K562 (cell line): ENCODE measurements around the gene NALCN. TPM values are rescaled to one million over a fixed set of nuclear protein-coding genes. Genes with fewer than 3 reads are reported as not detected.

Experiments
- ATAC-seq: fragments of 200-7000 bp; cut with Tn5 transposase; 3 replicates; pipeline ENCODE4 v1.9.1; 2020; ENCODE audit warnings: moderate library complexity
- BruUV-seq: library from RNA; stranded (reverse); fragments of 400-500 nt; replicated peaks from 2 replicates; lab custom pipeline; 2021; lab: Mats Ljungman, UMichigan
- CTCF ChIA-PET: fragments of 300-600 bp; formaldehyde crosslinking; extraction: SDS; loops from one replicate; lab custom pipeline; 2021; ENCODE audit warnings: low intra/inter-chr PET ratio; lab: Yijun Ruan, JAX
- POLR2A ChIA-PET: fragments of 300-600, 350-650 bp; sonication (Branson Sonifier 250); formaldehyde crosslinking; extraction: SDS; loops from one replicate; lab custom pipeline; 2021; ENCODE audit warnings: antibody characterized with exemption, inconsistent platforms; lab: Yijun Ruan, JAX
- DNase-seq, 4 experiments: peaks; one replicate each; pipeline versions ENCODE4 v3.0.0 to v3.0.0-alpha.2; 2011 to 2018; ENCODE audit warnings: low spot score in 3 of 4, mixed read lengths in 3 of 4; ENCODE audit errors: extremely low read depth in 1 of 4
- FAIRE-seq: peaks from 2 replicates; lab custom pipeline; 2011; peaks lifted over from hg19 to GRCh38; lab: Jason Lieb, UNC
- H2AFZ ChIP-seq: 2 replicates; pipeline ENCODE4 v1.6.0; 2011; ENCODE audit warnings: low read depth, low read length, control low read depth, inconsistent platforms
- H3K27ac ChIP-seq: fragments of 200-600 bp; 3 replicates; pipeline ENCODE4 v1.8.0; 2011; ENCODE audit warnings: low read depth, mild to moderate bottlenecking, control low read depth, inconsistent platforms, low read length, moderate library complexity, mixed read lengths; ENCODE audit errors: extremely low read depth
- H3K27me3 ChIP-seq, 2 experiments: fragments of 300-600 bp in 1 of 2; 2 replicates in 1 of 2; 3 replicates in 1 of 2; pipeline versions ENCODE4 v1.6.0 to v1.8.0; 2011; ENCODE audit warnings: inconsistent platforms in 2 of 2, low read length in 2 of 2, mild to moderate bottlenecking in 1 of 2, mixed read lengths in 1 of 2, moderate library complexity in 1 of 2; ENCODE audit not compliant: control insufficient read depth in 2 of 2, insufficient read depth in 2 of 2
- H3K36me3 ChIP-seq: fragments of 300-600 bp; 3 replicates; pipeline ENCODE4 v1.8.0; 2011; ENCODE audit warnings: mild to moderate bottlenecking, low read length, inconsistent platforms; ENCODE audit not compliant: control insufficient read depth, insufficient read depth
- H3K4me1 ChIP-seq, 2 experiments: fragments of 200-600 bp in 1 of 2; replicated peaks in 1 of 2; 2 replicates in 1 of 2; 3 replicates in 1 of 2; pipeline versions ENCODE4 v1.5.1 to v1.8.0; 2011; ENCODE audit warnings: inconsistent platforms in 2 of 2, low read length in 2 of 2, mild to moderate bottlenecking in 1 of 2, mixed read lengths in 1 of 2, moderate library complexity in 1 of 2; ENCODE audit not compliant: control insufficient read depth in 2 of 2, insufficient read depth in 2 of 2
- H3K4me2 ChIP-seq: 2 replicates; pipeline ENCODE4 v1.6.1; 2011; ENCODE audit warnings: low read length, control low read depth, inconsistent platforms, mixed read lengths; ENCODE audit not compliant: insufficient read depth
- H3K4me3 ChIP-seq: fragments of 200-600 bp; sonication (generic), shearing (Covaris generic); 2 replicates; pipeline ENCODE4 v1.5.1; 2016; ENCODE audit warnings: control low read depth, inconsistent platforms
- H3K79me2 ChIP-seq: fragments of 200-600 bp; 3 replicates; pipeline ENCODE4 v1.8.0; 2011; ENCODE audit warnings: low read length, inconsistent platforms; ENCODE audit not compliant: control insufficient read depth, insufficient read depth
- H3K9ac ChIP-seq, 2 experiments: 2 replicates each; pipeline versions ENCODE4 v1.6.0 to v1.6.1; 2011; ENCODE audit warnings: low read depth in 2 of 2, low read length in 2 of 2, control low read depth in 1 of 2, inconsistent platforms in 1 of 2, mild to moderate bottlenecking in 1 of 2, mixed read lengths in 1 of 2; ENCODE audit not compliant: insufficient read depth in 1 of 2
- H3K9me1 ChIP-seq: one replicate; pipeline ENCODE4 v1.6.0; 2011; ENCODE audit warnings: inconsistent platforms, mild to moderate bottlenecking, low read length, moderate library complexity; ENCODE audit not compliant: control insufficient read depth, insufficient read depth
- H3K9me3 ChIP-seq: replicated peaks from 2 replicates; pipeline ENCODE4 v1.5.1; 2011; ENCODE audit warnings: low read depth, low read length, inconsistent platforms; ENCODE audit not compliant: control insufficient read depth, insufficient read depth
- H4K20me1 ChIP-seq: replicated peaks from 2 replicates; pipeline ENCODE4 v1.6.1; 2011; ENCODE audit warnings: low read length, inconsistent platforms, mixed read lengths; ENCODE audit not compliant: control insufficient read depth, insufficient read depth
- CC2D1A ChIP-seq: fragments of 450-650 bp; IDR thresholded peaks from 2 replicates; pipeline ENCODE4 v1.6.1; 2017; ENCODE audit warnings: mild to moderate bottlenecking
- CREB3 ChIP-seq: fragments of 450-650 bp; conservative IDR thresholded peaks from 2 replicates; pipeline ENCODE4 v1.6.1; 2016; ENCODE audit warnings: missing genetic modification characterization, low read depth, mild to moderate bottlenecking, missing compliant biosample characterization, moderate library complexity
- CSDE1 ChIP-seq, 2 experiments: fragments of 450-650 bp; IDR thresholded peaks; 2 replicates each; pipeline ENCODE4 v1.6.1; 2016; ENCODE audit warnings: mild to moderate bottlenecking in 1 of 2
- MCM3 ChIP-seq: fragments of 450-650 bp; IDR thresholded peaks from 2 replicates; pipeline ENCODE4 v1.6.1; 2016
- NFE2 ChIP-seq: IDR thresholded peaks from 2 replicates; pipeline ENCODE4 v1.6.1; 2014; ENCODE audit warnings: antibody characterized with exemption, low read depth
- POLR3G ChIP-seq: IDR thresholded peaks from 2 replicates; pipeline ENCODE4 v1.6.1; 2011; ENCODE audit not compliant: insufficient read length, insufficient replicate concordance; ENCODE audit errors: extremely low read depth
- TAL1 ChIP-seq: fragments of 450-650 bp; IDR thresholded peaks from 2 replicates; pipeline ENCODE4 v1.6.1; 2016; ENCODE audit warnings: mild to moderate bottlenecking
- WGBS: fragments of 100-300 bp; shearing (Covaris generic); methylation state at CpG from one replicate; pipeline ENCODE4 v1.1.6; 2016; ENCODE audit warnings: low coverage, mixed read lengths; ENCODE audit not compliant: insufficient coverage; ENCODE audit errors: missing lambda C conversion rate; 5-methylcytosine and 5-hydroxymethylcytosine counted together
- in situ Hi-C: fragments of 300-500 bp; cut with MboI; formaldehyde crosslinking; loops from 4 replicates; pipeline ENCODE4 v1.15.0; 2018; ENCODE audit warnings: inconsistent platforms, mixed read lengths
- intact Hi-C: fragments of 100-400 bp; cut with micrococcal nuclease; formaldehyde crosslinking; loops from 2 replicates; pipeline ENCODE4 v1.14.2; 2022
- polyA plus RNA-seq, 8 experiments: library from polyadenylated mRNA; depleted of rRNA in 4 of 8; stranded (reverse) in 5 of 8; unstranded in 3 of 8; fragments of >200 nt; fragmentation: Nextera tagmentation in 2 of 8; fragmentation: Illumina TruSeq in 1 of 8; extraction: Ambion mirVana in 2 of 8; extraction: Trizol in 1 of 8; gene quantifications; 2 replicates each; pipeline versions ENCODE4 v1.2.1 to v1.2.3, GENCODE V29; 2011 to 2014; ENCODE audit warnings: inconsistent platforms in 1 of 8, missing spikeins in 1 of 8
- total RNA-seq, 7 experiments: library from RNA; depleted of rRNA in 6 of 7; stranded (reverse); fragments of >200 nt in 6 of 7; fragmentation: Illumina TruSeq in 2 of 7; extraction: Trizol in 2 of 7; gene quantifications; 2 replicates each; pipeline versions ENCODE4 v1.2.1 to v1.2.3, GENCODE V29; 2011 to 2021; ENCODE audit warnings: low replicate concordance in 1 of 7
- TF ChIP-seq, protein P1 (sequence below): fragments of 450-650 bp; IDR thresholded peaks from 2 replicates; pipeline ENCODE4 v1.6.1; 2016; ENCODE audit warnings: low read depth

Gene NALCN
- total and polyA plus RNA-seq, 9 of the 15 experiments (the other 6 are each of a cell fraction or from before 2014, with no cell fraction given), result not detected

DNA sequence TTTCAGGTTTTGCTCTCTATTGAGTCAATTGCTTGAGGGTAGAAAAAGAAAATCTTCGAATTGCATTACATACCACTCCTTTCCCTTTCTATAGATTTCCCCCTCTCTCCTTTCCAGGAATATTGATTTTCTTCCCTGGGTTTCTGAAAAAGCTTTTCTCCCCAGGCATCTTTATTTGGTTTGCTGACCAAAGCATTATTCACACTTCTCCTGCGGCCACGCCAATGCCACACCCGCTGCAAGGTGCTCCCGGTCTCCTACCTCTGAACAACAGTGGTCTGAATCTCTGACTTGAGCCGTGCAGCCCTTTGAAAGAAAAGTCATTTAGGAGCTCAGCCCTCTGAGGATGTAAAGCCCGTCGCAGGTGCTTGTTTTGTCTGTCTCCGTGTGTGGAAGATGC, 390.8 kb downstream of the NALCN start:
- H3K4me1 ChIP-seq, result no peaks in the 10 kb centered on the region
- ATAC-seq, result no peak
- no peaks in the 10 kb centered on the region; a peak in 1 of 5 replicates for H3K27me3 ChIP-seq
- no peak overlapping the region for H3K9ac ChIP-seq
- in situ Hi-C loops, result no loop called here
- no peaks in the 10 kb centered on the region for H4K20me1 ChIP-seq
- CTCF ChIA-PET, result no interaction called here
- H3K79me2 ChIP-seq, result no peaks in the 10 kb centered on the region
- no peak for DNase-seq
- H2AFZ ChIP-seq, result no peak overlapping the region
- BruUV-seq, result no TSS peak
- POLR2A ChIA-PET, result no interaction called here
- no peak overlapping the region for H3K27ac ChIP-seq
- no peaks in the 10 kb centered on the region for H3K9me1 ChIP-seq
- intact Hi-C loops, result no loop called here
- no peak overlapping the region for H3K4me3 ChIP-seq
- TF ChIP-seq NFE2, result no peak
- no peak for TF ChIP-seq POLR3G
- TF ChIP-seq, protein P1, sequence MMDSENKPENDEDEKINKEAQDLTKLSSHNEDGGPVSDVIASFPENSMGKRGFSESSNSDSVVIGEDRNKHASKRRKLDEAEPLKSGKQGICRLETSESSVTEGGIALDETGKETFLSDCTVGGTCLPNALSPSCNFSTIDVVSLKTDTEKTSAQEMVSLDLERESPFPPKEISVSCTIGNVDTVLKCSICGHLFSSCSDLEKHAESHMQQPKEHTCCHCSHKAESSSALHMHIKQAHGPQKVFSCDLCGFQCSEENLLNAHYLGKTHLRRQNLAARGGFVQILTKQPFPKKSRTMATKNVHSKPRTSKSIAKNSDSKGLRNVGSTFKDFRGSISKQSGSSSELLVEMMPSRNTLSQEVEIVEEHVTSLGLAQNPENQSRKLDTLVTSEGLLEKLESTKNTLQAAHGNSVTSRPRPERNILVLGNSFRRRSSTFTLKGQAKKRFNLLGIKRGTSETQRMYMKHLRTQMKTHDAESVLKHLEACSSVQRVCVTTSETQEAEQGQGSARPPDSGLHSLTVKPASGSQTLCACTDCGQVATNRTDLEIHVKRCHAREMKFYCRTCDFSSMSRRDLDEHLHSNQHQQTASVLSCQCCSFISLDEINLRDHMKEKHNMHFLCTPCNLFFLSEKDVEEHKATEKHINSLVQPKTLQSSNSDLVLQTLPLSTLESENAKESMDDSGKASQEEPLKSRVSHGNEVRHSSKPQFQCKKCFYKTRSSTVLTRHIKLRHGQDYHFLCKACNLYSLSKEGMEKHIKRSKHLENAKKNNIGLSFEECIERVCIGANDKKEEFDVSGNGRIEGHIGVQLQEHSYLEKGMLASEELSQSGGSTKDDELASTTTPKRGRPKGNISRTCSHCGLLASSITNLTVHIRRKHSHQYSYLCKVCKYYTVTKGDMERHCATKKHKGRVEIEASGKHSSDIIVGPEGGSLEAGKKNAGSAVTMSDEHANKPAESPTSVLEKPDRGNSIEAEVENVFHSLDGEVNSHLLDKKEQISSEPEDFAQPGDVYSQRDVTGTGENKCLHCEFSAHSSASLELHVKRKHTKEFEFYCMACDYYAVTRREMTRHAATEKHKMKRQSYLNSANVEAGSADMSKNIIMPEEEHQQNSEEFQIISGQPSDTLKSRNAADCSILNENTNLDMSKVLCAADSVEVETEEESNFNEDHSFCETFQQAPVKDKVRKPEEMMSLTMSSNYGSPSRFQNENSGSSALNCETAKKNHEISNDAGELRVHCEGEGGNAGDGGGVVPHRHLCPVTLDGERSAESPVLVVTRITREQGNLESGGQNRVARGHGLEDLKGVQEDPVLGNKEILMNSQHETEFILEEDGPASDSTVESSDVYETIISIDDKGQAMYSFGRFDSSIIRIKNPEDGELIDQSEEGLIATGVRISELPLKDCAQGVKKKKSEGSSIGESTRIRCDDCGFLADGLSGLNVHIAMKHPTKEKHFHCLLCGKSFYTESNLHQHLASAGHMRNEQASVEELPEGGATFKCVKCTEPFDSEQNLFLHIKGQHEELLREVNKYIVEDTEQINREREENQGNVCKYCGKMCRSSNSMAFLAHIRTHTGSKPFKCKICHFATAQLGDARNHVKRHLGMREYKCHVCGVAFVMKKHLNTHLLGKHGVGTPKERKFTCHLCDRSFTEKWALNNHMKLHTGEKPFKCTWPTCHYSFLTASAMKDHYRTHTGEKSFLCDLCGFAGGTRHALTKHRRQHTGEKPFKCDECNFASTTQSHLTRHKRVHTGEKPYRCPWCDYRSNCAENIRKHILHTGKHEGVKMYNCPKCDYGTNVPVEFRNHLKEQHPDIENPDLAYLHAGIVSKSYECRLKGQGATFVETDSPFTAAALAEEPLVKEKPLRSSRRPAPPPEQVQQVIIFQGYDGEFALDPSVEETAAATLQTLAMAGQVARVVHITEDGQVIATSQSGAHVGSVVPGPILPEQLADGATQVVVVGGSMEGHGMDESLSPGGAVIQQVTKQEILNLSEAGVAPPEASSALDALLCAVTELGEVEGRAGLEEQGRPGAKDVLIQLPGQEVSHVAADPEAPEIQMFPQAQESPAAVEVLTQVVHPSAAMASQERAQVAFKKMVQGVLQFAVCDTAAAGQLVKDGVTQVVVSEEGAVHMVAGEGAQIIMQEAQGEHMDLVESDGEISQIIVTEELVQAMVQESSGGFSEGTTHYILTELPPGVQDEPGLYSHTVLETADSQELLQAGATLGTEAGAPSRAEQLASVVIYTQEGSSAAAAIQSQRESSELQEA, result no peak
- TF ChIP-seq CC2D1A, result no peak
- TF ChIP-seq TAL1, result no peak
- no peak for TF ChIP-seq CREB3 (tag)
- no peak for TF ChIP-seq MCM3
- TF ChIP-seq CSDE1 (IDR thresholded peaks at IDR 0.05), result no peak
- no peaks in the 10 kb centered on the region for H3K36me3 ChIP-seq
- FAIRE-seq, result no peak
- 0% methylated on average over 6 of the region's 9 CpGs for WGBS
- H3K4me2 ChIP-seq, result no peak overlapping the region
- H3K9me3 ChIP-seq, result no peaks in the 10 kb centered on the region
